ENCODE data around the gene NOTO. TPM values are rescaled to one million over a fixed set of nuclear protein-coding genes. Genes with fewer than 3 reads are reported as not detected.
A peak's percentile ranks its signal among the peaks of the same experiment; 100 is the strongest.
"Not testable (repeated sequence)": the region's sequence is repeated elsewhere in the genome, so short reads cannot be mapped to it uniquely, and the experiment has no call there.

The NOTO gene
- total RNA-seq, 1 donor from 2014 or later: not detected

DNA sequence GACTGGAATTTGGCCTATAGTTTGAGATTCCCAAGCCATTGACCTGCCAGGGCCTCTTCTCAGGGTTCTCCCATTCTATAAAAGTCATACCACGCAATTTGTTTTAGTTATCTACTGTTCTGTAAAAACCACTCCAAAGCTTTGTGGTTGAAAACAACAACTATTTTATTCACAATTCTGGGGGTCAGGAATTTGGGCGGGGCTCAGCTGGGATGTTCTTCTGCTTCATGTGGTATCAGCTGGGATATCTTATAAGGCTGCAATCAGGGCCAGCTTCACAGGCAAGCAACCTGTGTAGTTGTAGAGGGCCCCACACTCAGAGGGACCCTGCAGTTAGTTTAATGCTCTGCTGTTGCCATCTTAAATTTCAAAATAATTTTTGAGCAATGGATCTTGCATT, 16.4 kb upstream of the NOTO start:
- no peak for ATAC-seq
- DNase-seq (ENCODE audit: low spot score): no peak
- intact Hi-C loops (cut with DNase I): no loop called here

DNA sequence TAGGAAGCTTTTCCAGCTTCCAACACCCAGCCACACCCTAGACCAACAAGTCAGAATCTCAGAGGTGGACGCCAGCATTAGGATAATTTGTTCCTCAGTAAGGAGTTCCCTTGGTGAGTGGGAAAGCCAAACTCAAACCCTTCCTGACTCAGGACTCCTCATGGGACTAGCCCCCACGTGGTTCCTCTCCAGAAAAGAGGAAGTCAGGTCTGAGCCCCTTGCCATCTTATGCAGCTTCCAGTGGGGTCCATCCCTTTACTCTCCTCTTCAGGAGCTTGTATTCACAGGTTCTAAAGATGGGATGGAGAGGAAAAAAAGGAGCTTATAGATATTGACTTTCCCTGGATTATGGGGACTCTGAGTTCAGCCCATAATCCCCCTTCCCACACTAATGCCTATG, 14.8 kb upstream of the NOTO start:
- ATAC-seq (no peak), DNase-seq (ENCODE audit: low spot score) (no peak)
- intact Hi-C loops (cut with DNase I): no loop called here

DNA sequence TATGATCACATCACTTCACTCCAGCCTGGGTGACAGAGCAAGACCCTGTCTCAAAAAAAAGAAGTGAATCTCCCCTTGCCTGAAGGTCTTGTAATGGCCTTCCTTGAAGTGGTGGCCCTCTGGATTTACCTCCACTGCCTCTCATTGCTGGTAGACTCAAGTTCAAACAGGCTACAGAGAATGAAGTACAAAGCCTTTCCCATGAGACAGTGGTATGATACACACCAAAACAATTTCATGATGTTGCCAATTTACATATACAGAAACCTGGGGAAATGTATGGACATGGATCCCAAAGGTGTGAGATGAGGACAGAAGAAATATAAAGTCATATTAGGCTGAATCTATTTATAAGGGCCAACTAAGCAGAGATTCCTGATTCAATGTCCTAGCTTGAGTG, 4.8 kb upstream of the NOTO start:
- DNase-seq (ENCODE audit: low spot score) (no peak), ATAC-seq (no peak)
- intact Hi-C loops (cut with DNase I): no loop called here

DNA sequence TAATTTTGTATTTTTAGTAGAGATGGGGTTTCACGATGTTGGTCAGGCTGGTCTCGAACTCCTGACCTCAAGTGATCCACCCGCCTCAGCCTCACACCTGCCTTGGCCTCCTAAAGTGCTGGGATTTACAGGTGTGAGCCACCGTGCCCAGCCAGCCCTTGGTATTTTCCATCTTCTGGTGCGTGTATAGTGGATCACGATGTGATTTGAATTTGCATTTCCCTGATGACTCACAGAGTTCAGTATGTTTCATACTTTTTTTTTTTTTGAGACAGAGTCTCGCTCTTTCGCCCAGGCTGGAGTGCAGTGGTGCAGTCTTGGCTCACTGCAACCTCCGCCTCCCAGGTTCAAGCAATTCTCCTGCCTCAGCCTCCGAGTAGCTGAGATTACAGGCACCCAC, 2.1 kb upstream of the NOTO start:
- intact Hi-C loops (cut with DNase I): not testable (repeated sequence)

DNA sequence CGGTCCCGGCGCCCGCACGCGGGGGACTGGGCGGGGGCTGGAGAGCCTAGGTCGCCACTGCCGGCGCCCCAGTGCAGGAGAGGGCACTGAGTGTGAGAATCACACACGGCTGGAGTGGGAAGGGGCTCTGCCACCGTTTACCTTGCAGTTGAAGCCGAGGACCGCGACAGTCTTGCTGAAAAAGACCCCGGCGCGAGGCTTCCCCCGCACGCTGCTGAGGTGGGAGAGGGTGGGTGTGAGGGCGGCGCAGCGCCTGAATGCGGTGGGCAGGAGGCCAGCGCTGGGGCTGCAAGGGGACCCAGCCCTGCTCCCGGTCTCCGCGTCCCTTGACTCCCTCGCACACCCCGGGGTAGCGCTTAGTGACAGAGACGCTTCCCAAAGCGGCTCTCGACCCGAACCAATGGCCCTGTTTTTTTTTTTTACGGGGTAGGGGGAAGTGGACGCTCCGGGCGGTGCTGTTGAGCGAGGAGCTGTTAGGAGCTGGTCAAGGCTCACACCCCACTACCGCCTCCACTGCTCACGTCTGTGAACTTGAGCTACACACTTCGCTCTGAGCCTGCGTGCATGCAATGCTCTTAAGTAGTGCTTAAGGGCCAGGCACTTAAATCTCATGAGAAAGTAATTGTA, 794 bp downstream of the NOTO start:
- DNase-seq (ENCODE audit: low spot score): no peak
- intact Hi-C loops (cut with DNase I): no loop called here

More for the DNA sequence above, 2.1 kb upstream of the NOTO start:
- DNase-seq (ENCODE audit: low spot score); ATAC-seq: not testable (repeated sequence)

DNA sequence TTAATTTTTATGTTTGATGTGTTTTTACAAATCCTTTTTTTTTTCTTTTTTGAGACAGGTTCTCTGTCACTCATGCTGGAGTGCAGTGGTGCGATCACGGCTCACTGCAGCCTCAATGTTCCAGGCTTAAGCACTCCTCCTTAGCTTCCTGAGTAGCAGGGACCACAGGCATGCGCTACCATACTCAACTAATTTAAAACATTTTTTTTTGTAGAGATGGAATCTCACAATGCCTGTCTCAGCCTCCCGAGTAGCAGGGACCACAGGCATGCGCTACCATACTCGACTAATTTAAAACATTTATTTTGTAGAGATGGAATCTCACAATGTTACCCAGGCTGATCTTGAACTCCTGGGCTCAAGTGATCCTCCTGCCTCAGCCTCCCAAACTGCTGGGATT, 3.2 kb downstream of the NOTO start:
- intact Hi-C loops (cut with DNase I): no loop called here
- DNase-seq (ENCODE audit: low spot score): no peak

More for the DNA sequence above, 794 bp downstream of the NOTO start:
- no peak for ATAC-seq

DNA sequence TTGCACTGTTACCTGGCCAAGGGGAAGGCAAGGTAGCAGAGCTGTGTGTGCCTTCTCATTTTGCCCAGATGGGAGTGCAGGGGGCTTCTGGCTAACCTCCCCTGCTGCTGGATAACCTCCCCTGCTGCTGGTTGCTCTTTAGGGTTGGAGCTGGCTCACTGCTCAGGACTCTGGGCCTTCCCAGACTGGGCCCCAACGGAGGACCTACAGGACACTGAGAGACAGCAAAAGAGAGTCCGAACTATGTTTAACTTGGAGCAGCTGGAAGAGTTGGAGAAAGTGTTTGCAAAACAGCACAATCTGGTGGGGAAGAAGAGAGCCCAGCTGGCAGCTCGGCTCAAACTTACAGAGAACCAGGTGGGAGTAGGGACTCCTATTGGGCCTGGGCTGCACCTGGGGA, 5.9 kb downstream of the NOTO start:
- intact Hi-C loops (cut with DNase I): no loop called here
- ATAC-seq (no peak), DNase-seq (ENCODE audit: low spot score) (no peak)

More for the DNA sequence above, 3.2 kb downstream of the NOTO start:
- no peak for ATAC-seq

DNA sequence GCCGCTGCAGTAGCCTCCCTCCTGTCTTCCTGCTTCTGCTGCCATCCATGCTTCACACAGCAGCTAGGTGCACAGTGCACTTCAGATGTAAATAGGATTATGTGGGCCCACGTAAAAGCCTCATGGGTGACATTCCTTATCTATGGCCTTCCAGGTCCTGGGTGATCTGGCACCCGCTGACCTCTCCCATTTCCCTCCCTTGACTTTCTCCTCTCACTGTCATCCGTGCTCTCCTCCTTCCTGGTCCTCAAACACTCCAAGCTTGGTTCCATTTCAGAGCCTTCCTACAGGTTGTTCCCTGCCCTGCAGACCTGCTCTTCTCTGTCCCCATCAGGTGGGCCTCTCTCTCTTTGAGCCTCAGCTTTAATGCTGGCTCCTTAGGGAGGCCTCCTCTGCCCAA, 7.6 kb downstream of the NOTO start:
- intact Hi-C loops (cut with DNase I): no loop called here
- DNase-seq (ENCODE audit: low spot score) (no peak), ATAC-seq (no peak)

DNA sequence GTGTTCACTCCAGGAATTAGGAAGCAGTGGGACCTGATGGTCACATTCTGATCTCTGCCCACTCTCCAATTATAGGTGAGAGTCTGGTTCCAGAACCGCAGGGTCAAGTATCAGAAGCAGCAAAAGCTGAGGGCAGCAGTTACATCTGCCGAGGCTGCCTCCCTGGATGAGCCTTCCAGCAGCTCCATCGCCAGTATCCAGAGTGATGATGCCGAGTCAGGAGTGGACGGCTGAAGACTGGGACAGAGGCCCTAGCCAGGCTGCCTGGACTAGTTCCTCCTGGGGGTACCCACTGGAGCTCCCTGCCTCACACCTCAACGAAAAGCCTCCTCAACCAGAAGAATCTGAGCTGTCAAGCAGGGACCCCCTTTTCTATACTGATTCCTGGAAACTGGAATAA, 8.3 kb downstream of the NOTO start:
- DNase-seq (ENCODE audit: low spot score): no peak
- no peak for ATAC-seq
- intact Hi-C loops (cut with DNase I): no loop called here

DNA sequence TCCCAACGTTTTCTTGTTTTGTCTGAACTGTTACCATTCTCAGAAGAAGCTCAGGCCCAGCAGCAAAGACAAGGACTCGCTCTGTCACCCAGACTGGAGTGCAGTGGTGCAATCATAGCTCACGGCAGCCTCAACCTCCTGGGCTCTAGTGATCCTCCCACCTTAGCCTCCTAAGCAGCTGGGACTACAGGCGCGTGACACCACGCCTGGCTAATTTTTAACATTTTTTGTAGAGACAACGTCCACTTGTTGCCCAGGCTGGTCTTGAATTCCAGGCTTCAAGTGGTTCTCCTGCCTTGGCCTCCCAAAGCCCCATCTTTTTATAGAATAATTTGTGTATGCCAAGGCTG, 9.7 kb downstream of the NOTO start:
- intact Hi-C loops (cut with DNase I): no loop called here
- ATAC-seq: no peak
- no peak for DNase-seq (ENCODE audit: low spot score)

DNA sequence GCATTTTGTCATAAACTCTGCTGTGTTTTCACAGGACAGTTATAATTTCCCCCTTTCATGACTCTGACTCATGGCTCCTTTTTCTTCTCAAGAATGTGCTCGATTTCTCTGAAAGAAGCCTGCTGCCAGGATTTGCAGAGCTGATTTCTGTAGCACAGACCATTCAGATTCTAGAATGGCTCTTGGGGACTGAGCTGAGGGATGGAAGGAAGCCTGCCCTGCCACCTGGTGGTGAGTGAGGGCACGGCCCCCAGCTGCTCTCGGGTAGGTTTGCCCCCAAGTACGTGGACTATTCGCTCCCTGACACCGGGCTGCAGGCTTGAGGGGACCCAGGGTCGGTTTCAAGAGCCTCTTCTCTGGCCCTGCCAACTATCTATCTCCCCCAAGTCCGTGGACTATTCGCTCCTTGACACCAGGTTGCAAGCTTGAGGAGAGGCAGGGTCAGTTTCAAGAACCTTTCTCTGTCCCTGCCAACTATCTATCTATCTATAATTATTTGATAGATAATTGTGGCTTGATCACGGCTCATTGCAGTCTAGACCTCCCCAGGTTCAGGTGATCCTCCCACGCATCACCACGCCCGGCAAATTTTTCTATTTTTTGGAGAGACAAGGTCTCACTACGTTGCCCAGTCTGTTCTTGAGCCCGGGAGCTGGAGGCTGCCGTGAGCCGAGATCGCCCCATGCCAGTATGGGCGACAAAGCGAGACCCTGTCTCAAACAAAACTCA, 10.2 kb downstream of the NOTO start:
- peak; percentile 77 for ATAC-seq
- DNase-seq (ENCODE audit: low spot score): peak; percentile 78
- intact Hi-C loops (cut with DNase I): no loop called here

DNA sequence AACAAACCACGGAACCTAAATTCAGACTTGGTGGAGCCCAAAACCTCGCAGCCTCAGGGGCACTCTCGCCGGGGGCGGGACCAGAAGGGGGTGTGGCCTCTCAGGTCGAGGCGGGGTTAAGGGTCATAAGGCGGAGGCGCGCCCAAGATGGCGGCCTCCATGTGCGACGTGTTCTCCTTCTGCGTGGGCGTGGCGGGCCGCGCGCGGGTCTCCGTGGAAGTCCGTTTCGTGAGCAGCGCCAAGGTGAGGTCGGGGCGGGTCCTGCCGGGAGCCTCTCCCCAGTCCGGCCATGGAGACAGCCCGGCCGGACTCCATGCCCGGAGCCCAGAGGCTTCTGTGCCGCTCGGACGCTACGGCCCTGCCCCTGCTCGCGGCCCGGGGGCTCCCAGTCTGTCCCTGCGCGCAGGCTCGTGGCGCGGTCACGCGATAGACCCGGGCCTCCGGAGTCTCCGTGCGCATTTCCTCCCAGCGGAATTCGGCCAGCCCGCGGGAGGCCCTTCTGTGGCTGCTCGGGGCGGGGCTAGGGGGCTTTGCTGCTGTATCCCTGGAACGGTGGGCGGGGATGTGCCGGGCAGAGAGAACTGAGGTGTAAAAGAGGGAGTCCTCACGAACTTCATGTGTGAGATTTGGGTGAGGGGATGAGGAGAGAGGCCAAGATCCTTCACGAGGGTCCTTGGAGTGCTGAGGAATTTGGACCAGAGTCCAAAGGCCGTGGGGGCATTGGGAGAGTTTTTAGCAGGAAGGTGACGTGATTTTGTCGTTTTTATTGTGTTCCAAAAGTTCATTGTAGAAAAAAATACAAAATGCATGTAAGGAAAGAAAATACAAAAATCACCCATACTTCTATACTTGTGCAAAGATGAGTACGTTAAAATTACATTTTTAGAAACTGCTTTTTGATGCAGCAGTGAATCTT, 12.0 kb downstream of the NOTO start, which contains the start of gene SMYD5:
Gene SMYD5 (plus strand): TSS at position 126 of the 916 bp plus-strand sequence. CDS start 22 bp downstream, at position 148.
- ATAC-seq (peak; percentile 97), DNase-seq (ENCODE audit: low spot score) (peak; percentile 94)
- intact Hi-C loops (cut with DNase I): no loop called here

DNA sequence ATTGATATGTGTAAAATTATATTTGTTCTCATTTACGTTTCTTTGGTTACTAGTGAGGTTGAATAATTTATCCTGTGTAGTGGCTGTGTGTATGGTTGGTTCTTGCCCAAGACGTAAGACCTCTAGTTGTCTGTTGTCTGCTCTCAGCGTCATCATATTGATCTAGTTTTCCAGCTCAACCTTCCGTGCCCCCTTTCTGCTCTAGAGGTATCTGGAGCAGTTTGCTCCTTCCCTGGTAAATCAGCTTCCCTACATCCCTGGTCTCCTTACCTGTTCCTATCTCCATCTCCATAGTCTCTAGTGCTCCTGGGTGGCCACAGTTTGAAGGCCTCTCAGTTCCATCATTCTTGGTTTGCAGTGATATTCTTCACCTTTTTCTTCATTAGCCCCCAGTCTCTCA, 12.9 kb downstream of the NOTO start:
- no peak for DNase-seq (ENCODE audit: low spot score)
- intact Hi-C loops (cut with DNase I): no loop called here
- no peak for ATAC-seq

DNA sequence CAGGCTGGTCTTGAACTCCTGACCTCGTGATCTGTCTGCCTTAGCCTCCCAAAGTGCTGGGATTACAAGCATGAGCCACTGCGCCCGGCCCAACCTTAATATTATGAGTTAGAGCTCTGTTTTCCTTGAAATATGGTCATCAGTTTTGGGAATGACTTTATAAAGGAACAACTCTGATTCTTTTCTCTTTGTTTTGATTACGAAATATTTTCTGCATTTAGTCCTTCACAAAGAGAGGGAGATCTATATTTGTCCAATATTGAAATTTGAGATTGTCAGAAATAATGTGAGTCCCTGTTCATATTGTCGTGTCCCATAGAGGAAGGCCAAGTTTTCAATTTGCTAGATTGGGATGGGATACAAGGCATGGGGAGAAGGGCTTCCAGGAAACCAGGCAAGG, 14.8 kb downstream of the NOTO start:
- ATAC-seq (no peak), DNase-seq (ENCODE audit: low spot score) (no peak)
- intact Hi-C loops (cut with DNase I): no loop called here

DNA sequence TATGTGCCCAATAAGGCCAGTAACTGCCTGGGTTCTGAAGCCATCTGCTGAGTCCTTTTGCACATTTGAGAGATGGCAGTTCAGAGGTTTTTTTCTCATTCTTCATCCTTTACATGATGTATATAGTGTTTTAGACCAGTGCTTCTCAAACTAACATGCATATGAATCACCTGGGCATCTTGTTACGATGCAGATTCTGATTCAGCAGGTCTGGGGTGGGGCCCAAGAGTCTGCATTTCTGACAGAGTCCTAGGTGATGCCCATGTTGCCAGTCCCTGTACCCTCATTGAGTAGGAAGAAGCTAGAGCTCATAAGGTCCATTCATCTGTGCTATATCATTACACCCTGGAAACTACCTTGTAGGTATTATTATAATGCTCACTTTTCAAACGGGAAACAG, 15.5 kb downstream of the NOTO start:
- intact Hi-C loops (cut with DNase I): no loop called here
- ATAC-seq (no peak), DNase-seq (ENCODE audit: low spot score) (no peak)

DNA sequence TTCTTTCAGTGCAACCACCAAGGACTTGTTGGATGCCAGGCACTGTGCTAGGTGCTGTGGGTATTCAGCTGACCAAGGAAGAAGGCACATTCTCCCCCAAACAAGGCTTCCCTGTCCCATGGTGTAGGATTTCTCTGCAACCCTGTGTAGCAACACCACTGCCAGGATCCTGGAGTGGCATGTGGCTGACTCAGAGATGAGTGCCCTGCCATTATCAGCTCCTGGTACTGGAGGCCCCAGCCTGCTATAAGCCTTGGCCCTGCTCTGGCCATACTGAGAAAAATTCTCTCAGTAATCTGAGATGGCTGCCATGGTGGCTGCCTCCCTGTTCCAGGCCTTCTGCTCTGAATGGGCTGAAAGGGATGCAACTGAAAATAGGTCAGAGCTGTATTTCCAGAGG, 15.9 kb downstream of the NOTO start:
- DNase-seq (ENCODE audit: low spot score) (no peak), ATAC-seq (no peak)
- intact Hi-C loops (cut with DNase I): no loop called here

DNA sequence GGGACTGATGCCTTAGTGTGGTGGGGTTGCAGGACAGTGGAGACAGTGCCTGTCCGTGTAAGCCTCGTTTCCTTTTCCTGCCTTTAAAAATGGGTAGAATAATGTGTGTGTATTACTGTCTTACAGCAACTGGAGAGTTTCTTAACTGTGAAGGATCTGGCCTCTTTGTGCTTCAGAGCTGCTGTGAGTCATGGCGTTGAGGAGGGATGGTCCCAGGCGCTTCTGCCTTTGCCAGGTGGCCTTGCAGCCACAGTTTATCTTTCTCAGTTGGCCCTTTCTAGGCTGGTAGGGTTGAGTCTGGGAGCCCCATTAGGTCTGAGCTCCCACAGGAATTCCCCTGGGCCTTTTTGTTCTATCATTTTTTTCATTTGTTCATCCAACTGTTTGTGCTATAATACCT, 21.4 kb downstream of the NOTO start:
- DNase-seq (ENCODE audit: low spot score): no peak
- ATAC-seq: no peak
- intact Hi-C loops (cut with DNase I): no loop called here

DNA sequence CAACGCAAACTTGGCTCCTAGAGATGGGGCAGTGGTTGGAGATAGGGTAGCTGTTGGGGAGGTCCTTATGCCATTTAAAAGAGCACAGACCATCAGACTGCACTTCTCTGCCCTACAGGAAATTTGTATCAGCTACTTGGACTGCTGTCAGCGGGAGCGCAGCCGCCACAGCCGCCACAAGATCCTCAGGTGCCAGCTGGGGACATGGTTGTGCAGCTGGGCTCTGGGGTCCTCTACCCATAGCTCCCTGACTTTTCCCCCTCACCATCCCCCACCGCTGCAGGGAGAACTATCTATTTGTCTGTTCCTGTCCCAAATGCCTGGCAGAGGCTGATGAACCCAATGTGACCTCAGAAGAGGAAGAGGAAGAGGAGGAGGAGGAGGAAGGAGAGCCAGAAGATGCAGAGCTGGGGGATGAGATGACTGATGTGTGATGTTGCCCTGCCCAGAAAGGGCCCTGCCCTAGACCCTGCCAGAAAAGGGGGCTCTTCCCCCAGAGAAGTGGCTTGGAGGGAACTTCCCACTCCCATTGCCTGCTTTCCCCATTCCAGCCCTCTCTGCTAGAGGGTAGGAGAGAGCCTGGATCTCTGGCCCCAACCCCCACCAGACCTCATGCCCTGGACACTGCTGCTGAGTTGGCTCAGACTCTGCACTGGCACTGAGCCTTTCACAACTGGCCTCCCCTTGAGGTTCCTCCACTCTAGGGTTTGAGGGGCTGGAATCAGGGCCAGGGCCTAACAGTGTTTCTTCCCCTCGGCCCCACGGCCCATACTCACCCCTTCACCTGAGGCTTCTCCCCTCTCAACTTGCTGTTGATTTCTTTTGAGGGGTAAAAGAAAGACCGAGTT, 23.4 kb downstream of the NOTO start:
- intact Hi-C loops (cut with DNase I): no loop called here
- DNase-seq (ENCODE audit: low spot score) (no peak), ATAC-seq (peak; percentile 24)

DNA sequence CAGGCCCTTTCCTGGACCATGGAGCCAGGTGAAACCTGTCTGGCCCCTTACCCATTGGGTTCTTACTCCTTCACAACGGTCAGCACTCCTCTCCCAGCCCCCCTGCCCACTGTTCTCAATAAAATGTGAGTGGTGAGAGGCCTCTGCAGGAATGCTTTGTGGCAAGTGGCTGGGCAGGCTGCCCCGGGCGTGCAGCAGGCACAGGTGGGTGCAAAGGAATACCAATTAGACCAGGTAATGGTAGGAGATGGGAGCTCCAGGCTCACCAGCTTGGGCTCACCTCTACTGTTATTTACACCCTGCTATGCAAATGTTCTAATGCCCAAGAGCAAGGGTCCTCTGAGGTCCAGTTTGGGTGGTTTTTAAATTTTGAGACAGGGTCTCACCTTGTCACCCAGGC, 24.7 kb downstream of the NOTO start:
- intact Hi-C loops (cut with DNase I): no loop called here
- no peak for ATAC-seq
- no peak for DNase-seq (ENCODE audit: low spot score)
